ENCODE measurements around the gene CHSY3.
"Not testable (repeated sequence)": the region's sequence is repeated elsewhere in the genome, so short reads cannot be mapped to it uniquely, and the experiment has no call there.

The CHSY3 gene

DNA sequence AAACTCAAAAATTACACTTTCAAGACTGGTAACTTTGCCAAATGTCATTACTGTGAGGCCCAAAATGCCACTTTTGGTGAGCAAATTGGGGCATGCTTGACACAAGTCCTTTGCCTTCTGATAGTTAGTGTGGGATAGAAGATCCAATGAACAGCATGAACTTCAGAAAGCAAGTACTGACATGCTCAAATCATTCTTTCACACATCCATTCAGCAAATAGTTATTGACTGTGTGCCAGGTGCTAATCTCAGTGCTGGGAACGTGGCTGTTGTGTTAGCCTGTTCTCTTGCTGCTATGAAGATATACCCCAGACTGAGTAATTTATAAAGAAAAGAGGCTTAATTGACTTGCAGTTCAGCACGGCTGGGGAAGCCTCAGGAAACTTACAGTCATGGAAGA, 247.0 kb downstream of the CHSY3 start:
- in situ Hi-C loops (cut with MboI; ENCODE audit: low sequenced_read_pairs): no loop called here

DNA sequence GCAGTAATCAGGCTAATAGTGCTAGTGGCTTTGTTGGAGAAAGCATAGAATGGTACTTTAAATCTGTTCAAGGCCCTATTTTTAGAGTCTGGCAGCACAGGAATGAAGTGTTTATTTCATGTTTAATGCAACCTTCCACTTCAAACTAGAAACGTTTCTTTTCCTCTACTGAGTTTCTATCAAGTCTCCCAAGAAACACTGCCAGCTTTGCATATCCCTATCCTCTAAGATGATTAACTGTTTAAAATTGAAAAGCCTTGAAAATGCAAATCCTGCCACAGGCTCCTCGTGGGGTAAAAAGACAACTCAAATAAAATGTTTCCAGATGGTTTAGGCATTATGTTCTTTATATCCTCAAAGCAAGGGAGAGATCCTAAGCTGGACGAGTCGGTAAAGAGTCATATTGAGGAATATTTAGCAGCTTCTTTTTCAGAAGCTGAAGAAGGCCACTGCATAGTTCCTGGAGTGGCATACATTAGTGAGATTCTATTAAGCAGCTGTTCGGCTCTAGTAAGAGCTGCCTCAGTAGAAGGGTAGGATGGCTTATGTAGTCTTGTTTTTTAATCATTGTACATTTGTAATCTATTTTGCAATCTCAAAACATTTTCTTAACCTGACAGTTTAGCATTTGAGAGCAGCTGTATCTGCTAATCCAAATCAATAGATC, 251.2 kb downstream of the CHSY3 start:
- in situ Hi-C loops (cut with MboI; ENCODE audit: low sequenced_read_pairs): no loop called here

DNA sequence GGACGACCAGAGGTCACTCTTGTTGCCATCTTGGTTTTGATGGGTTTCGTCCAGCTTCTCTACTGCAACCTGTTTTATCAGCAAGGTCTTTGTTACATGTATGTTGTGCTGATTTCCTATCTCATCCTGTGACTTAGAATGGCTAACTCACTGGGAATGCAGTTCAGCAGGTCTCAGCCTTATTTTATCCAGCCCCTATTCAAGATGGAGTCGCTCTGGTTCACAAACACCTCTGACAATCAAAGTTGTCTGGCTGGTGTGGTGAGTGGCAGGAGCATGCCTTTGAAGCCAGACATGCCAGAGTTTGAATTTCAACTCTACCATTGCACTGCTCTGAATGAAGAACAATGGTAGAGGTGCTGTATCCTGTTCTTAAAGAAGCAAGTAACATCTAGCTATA, 253.8 kb downstream of the CHSY3 start:
- in situ Hi-C loops (cut with MboI; ENCODE audit: low sequenced_read_pairs): no loop called here

DNA sequence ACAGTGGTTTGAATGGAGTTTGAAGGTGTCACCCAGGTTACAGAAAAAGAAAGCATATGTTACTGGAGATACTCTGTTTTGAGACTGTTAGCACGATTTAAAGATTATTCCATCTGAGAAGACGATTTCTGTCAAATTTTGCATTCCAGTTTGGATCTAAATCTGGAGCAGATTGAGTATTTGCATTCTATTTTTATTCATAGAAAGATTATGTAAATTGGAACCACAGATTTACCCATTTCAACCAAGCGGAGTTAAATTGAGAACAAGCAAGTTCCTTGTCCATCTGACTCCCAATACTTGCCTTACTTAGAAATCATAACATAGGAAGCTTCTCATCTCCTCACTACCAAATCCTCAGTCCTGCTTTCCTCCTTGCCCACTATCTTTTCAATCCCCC, 255.7 kb downstream of the CHSY3 start:
- in situ Hi-C loops (cut with MboI; ENCODE audit: low sequenced_read_pairs): no loop called here

DNA sequence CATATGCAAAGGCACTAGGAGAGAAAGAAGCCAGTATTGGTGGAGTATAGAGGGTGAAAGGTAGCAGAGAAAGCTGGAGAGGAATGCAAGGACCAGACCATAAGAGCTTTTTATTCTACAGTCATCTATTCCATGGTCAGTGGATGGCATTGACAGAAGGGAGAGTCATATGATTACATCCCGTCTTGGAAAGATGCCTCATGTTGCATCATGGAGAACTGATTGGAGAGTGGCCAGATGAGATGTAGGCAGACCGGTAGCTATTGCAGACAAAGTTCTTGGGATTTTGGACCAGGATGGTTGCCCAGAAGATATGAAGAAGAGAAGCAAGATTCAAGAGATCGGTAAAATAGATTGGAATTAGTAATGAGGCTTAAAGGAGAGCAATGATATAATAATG, 260.7 kb downstream of the CHSY3 start:
- in situ Hi-C loops (cut with MboI; ENCODE audit: low sequenced_read_pairs): no loop called here

DNA sequence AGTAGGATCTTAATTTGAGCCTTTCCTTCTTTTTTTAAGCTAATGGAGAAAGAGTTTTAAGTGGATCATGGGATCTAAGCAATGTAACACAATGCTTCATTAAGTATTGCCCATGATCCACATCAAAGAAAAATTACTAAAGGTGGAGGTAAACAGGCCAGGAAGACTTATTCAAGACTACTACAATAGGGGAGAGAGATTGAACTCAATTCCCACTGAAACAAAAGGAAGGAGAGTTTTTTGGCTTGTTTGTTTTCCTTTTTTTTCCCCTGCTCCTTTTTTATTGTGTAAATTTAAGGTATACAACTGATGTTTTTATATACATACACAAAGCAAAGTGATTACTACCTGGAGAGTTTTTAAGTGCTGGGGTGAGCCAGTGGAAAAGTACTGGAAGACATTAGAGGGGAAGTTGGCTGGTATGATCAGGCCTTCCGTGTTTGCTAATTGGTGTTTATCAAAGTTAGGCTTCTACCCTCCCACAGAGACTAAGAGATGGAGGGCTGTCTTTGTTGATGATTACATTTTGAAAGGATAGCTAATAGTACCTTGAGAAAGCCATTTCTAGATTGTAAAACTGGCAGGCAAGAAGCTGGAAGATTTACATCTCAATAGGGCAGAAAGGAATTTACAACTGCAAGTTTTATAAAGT, 262.7 kb downstream of the CHSY3 start:
- in situ Hi-C loops (cut with MboI; ENCODE audit: low sequenced_read_pairs): no loop called here

DNA sequence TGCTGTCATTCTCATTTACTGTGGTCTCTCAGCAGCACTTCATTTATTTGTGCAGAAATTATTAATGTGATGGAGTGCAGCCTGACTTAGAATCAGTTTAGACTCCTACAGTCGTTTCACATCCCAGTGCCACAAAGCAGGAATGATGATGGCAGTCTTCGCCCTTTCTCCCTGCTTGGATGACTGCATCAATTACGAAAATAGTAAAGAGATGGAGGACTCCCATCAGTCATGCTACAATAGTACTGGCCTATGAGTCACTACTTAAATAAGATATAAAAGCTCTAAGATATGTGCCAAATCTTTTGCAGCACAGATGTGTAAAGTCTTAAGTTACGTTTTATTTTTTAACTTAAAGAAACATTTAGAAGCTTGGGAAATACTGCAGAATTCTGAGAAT, 263.9 kb downstream of the CHSY3 start:
- in situ Hi-C loops (cut with MboI; ENCODE audit: low sequenced_read_pairs): no loop called here

DNA sequence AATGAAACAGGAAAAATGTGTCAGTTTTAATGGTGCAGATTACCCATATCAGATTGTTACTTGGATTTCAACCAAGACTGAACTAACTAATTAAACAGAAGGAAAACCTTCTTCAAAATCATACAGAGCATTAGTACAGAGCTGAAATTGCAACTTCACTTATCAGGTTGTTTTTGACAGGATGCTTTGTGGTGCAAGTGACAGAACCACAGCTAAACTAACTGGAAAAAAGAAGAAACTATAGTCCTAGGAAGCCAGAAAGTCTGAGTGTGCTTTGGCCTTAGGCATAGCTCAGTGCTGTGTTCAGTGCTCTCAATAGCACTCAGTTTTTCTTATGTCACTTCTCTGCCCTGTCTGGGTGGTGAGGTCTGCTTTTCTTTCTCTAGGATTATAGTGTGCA, 267.4 kb downstream of the CHSY3 start:
- in situ Hi-C loops (cut with MboI; ENCODE audit: low sequenced_read_pairs): no loop called here

DNA sequence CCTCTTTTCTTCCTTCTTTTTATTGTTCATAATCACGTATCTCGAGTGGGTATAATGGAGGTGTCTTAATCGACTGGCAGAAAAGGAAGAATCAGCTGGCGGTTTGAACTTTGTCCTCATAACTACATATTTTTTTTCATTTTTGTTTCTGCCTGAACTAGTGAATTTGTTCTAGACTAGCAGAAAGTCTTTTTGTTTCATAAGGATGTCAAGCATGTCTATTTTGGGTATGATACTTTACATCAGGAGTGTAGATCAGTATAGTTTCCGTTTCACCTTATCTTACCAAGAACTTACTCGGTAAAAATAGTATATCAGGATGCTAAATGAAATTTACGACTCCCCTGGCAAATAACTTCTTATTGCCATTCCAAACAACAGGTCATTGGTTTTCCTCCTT, 278.9 kb downstream of the CHSY3 start:
- in situ Hi-C loops (cut with MboI; ENCODE audit: low sequenced_read_pairs): no loop called here

DNA sequence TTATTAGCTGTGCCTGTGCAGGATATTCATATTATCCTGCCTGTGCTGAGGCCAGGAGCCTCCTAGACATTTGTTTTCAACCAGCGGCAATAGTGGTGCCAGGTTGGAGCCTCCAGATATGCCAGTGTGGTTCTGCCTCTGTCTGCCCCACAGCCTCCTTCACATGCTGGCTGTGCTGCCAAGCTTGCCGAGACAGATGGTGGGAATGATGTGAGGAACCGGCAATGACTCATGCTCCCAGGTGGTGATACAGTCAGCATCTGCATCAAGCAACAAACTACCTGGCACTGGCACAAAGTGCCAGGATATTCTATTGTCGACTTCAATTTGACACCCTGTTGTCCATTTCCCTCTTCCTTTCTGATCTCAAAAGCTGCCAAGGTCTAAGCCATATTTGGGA, 285.7 kb downstream of the CHSY3 start:
- in situ Hi-C loops (cut with MboI; ENCODE audit: low sequenced_read_pairs): no loop called here

DNA sequence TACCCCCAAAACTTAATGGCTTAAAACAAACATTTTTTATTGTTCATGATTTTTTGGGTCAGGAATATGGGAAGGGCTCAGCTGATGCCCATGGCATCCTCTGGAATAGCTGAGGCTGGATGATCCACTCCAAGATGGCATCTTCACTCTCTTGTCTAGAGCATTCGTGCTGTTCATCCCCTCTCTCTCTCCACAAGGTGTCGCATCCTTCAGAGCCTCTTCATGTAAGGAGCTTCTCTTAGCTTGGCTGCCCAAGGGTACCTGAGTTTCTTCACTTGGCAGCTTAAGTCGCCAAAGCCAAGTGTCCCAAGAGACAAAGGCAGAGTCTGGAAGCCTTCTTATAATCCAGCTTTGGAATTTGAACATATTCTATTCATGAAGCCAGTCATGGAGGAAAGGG, 294.7 kb downstream of the CHSY3 start:
- in situ Hi-C loops (cut with MboI; ENCODE audit: low sequenced_read_pairs): no loop called here

DNA sequence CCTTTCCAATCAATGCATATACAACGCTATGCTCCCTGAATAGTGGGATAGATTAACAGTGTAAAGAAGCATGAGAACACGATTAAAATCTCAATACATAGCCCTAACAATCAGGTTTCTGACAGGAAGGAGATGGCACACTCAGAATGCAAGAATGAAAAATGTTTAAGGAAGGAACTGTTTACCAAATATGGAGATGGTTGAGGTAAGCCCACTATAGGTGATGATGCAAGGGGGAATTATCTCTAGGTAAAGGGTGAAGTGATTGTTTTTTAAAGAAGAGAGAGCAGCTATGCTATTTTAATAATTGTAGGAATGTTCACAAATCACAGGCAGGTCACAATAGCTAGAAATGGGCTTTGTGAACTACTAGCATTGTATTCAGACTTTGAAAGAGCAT, 302.4 kb downstream of the CHSY3 start:
- in situ Hi-C loops (cut with MboI; ENCODE audit: low sequenced_read_pairs): no loop called here

DNA sequence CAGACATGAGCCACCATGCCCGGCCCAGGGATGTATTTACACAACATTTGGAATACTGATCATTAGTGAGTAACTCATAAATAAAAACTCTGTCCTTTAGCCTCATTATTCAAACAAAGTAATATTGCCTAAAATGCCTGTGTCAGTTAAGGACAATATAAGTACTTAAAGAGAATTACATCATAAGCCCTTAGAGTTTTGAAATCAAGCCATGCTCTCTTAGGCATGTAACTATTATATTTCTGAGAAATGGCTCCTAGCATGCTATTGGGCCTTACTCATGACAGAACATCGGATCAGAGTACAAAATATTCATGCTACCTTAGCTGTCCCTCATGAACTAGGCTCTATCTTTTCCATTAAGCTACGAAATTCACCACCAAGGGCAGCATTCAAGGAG, 309.3 kb downstream of the CHSY3 start:
- in situ Hi-C loops (cut with MboI; ENCODE audit: low sequenced_read_pairs): no loop called here

DNA sequence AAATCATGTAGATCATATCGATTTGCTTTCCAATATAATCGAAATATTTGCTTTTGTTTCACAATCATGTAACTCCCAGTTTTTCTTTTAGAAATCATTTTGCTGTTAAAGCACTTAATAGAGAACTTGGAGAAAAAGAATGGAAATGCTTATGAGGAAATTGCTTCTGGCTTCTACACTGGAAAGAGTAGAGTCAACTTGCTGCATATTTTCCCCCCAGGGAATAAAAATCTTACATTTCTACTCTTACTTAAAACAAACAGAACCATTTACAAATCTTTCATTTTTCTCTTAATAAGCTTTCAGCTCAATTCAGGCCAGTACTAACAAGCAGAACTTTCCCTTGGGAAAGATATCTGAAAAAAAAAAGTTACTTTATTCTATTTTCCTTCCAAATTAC, 312.0 kb downstream of the CHSY3 start:
- in situ Hi-C loops (cut with MboI; ENCODE audit: low sequenced_read_pairs): no loop called here

DNA sequence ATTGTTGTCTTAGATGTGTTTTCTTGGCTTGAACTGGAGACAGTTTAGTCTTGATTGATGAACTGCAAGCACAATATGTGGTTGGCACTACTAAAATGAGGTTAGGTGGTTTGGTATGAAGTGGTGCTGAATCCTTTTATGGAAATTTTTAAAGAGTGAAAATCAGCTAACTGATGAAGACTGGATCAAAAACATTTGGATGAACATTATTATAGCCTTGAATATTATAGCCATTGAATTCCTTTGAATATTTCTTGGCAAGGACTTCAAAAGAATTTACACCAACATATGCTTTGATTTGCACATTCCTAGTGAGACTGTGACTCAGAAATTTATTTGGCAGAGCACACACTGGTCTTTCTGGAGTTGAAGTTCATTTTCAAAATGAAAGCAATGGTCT, 318.3 kb downstream of the CHSY3 start:
- in situ Hi-C loops (cut with MboI; ENCODE audit: low sequenced_read_pairs): no loop called here

DNA sequence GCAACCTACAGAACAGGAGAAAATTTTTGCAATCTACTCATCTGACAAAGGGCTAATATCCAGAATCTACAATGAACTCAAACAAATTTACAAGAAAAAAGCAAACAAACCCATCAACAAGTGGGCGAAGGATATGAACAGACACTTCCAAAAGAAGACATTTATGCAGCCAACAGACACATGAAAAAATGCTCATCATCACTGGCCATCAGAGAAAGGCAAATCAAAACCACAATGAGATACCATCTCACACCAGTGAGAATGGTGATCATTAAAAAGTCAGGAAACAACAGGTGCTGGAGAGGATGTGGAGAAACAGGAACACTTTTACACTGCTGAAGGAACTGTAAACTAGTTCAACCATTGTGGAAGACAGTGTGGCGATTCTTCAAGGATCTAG, 322.3 kb downstream of the CHSY3 start:
- in situ Hi-C loops (cut with MboI; ENCODE audit: low sequenced_read_pairs): not testable (repeated sequence)

DNA sequence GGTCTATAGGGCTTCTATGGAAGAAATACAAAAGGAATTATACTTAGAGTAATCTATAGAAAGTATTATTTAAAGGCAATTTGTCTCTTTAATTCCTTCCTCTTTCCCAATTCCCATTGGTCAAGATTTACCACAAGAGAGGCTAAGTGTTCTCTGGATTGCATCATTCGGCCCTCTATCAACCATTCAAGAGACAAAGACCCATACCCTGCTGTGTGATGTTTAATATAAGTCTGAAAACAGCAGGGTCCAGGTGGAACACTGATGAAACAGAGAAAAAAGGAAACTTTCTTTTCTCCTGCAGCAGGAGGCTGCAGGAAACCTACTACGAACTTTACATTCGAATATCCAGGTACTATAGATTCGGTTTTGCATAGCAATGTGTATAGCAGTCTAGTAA, 323.4 kb downstream of the CHSY3 start:
- in situ Hi-C loops (cut with MboI; ENCODE audit: low sequenced_read_pairs): no loop called here

DNA sequence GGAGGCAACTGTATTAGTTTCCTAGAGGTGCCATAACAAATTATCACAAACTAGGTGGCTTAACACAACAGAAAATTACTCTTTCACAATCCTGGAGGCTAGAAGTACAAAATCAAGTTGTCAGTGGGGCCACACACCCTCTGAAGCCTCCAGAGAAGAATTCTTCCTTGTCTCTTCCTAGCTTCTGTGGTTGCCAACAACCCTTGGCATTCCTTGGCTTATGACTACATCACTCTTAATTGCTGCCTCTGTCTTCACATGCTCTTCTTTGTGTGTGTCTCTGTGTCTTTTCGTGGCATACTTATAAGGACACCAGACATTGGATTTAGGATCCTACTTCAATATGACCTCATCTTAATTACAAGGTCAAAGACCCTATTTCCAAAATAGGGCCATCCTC, 327.5 kb downstream of the CHSY3 start:
- in situ Hi-C loops (cut with MboI; ENCODE audit: low sequenced_read_pairs): no loop called here

DNA sequence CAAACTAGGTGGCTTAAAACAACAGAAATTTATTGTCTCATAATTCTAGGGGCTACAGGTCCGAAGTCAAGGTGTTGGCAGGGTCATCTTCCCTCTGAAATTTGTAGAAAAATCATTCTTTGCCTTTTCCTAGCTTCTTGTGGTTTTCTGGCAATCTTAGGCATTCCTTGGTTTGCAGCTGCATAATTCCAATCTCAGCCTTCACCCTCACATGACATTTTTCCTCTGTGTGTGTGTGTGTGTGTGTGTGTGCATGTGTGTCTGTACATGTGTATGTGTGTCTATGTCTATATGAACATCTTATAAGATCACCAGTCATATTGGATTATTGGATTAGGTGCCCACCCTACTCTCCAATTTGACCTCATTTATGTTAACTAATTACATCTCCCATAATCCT, 330.6 kb downstream of the CHSY3 start:
- in situ Hi-C loops (cut with MboI; ENCODE audit: low sequenced_read_pairs): no loop called here

All from HL-60/S4 (cell line).